GM12872 (cell line): Measurements from ENCODE around the gene FTO.

Experiments used
- TF ChIP-seq, protein P1 (sequence below): IDR thresholded peaks from 3 replicates; pipeline ENCODE4 v1.5.1; 2011; ENCODE audit warnings: low read depth, mild to moderate bottlenecking, low read length, moderate library complexity; ENCODE audit not compliant: insufficient read depth

The FTO gene

DNA sequence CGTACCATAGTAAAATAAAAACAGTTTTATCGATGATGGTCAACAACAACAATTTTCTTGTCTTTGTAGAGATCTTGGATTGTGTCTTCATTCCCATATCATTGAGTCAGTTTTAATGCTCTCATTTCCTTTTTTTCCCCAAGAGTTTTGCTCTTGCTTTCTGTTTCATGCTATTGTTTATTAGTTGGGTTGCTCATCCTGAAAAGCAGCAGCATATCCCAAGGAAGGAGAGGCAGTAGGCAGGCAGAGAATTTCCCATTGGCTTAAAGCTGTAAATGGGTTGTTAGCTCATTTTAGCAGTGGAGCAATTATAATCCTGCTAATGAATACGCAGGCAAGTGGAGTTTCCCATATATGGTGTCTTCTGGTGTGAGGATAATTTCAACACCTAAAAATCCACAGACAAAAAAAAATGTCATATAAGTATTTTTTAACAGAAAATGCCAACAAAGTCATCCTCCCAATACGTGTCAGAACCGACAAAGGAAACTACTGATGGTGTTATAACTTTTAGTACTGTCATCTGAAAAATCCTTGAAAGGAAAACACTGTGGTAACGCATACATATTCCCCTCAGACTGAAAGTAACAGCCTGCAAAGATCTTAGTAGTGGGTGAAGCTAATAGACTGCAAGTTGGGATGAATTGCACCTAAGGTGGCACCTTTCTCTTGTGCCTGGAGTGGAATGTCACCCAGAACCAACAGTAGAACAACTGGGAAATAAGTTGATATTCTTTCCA lies 218.3 kb downstream of the FTO start:
- TF ChIP-seq, protein P1, sequence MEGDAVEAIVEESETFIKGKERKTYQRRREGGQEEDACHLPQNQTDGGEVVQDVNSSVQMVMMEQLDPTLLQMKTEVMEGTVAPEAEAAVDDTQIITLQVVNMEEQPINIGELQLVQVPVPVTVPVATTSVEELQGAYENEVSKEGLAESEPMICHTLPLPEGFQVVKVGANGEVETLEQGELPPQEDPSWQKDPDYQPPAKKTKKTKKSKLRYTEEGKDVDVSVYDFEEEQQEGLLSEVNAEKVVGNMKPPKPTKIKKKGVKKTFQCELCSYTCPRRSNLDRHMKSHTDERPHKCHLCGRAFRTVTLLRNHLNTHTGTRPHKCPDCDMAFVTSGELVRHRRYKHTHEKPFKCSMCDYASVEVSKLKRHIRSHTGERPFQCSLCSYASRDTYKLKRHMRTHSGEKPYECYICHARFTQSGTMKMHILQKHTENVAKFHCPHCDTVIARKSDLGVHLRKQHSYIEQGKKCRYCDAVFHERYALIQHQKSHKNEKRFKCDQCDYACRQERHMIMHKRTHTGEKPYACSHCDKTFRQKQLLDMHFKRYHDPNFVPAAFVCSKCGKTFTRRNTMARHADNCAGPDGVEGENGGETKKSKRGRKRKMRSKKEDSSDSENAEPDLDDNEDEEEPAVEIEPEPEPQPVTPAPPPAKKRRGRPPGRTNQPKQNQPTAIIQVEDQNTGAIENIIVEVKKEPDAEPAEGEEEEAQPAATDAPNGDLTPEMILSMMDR: no peak

GRCh38 chr16:53922807-53923571 lies 219.0 kb downstream of the FTO start:
- TF ChIP-seq, protein P1: no peak

DNA sequence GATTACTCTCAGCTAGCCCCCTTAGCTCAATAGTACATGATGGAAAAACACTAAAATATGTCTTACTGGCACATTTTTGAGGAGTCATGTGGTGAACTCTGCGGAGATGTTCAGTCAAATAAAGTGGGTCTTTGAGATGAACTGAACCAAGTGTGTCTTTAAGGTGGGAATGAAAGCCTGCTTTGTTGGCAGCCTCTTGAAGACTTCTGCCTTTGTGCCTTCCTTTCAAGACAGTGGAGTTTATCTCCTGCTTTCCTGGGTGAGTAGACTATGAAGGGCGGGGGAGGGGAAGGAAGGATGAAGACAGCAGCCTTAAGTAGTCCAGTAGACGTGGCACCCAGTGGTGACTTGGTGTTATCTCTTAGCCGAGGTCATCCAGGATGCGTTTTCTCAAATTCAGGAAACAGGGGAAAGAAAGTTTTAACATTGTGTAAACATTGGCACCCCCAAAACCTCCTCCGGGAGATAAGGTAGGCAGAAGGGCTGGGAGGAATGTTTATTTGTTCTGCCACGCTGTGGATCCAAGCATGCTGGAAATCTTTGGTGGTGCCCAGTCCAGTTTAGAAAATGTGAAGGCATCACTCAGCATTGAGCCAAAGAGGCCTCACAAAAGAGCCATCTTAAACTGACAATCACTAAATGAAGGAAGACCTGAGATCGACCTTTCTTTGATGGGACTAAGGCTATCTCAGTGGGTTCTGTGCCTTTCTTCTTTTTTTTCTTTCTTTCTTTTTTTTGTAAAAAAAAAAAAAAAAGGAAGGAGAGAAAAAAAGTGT lies 220.6 kb downstream of the FTO start:
- TF ChIP-seq, protein P1: no peak

GRCh38 chr16:53925107-53925410 lies 221.1 kb downstream of the FTO start:
- TF ChIP-seq, protein P1: no peak

DNA sequence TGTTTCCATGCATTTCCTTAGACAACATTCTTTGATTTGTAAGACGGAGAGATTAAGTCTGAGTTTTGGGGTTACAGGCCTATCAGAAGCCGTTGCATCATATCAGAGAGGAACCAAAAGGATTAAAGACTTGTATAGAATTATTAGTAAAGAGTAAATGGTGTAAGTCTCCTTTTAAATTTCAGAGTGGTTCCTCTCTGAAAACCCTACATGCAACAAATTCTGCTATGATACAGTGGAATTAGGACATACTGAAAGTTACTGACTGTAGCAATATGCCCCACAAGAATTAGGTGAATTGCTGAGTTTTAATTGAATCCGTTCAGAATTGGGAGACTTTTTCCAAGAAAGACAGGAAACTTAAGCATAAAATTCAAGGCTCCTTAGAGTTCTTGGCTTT lies 221.6 kb downstream of the FTO start:
- TF ChIP-seq, protein P1: no peak

GRCh38 chr16:53926209-53926608 lies 222.3 kb downstream of the FTO start:
- TF ChIP-seq, protein P1: no peak

- TF ChIP-seq, protein P1: no peak
Observed at GRCh38 chr16:53932975-53933374, 229.0 kb downstream of the FTO start.
